Transverse colon (tissue), 4 donors: ENCODE results near the gene PAK1IP1.

Experiments used
- CTCF ChIP-seq, 5 experiments: fragments of 200-600 bp in 3 of 5; fragments of 450-650 bp in 2 of 5; sonication (generic) in 3 of 5; IDR thresholded peaks; 1 replicate in 2 of 5; 2 replicates in 3 of 5; pipeline ENCODE4 v1.5.1; 2016 to 2017; ENCODE audit warnings: antibody characterized with exemption in 5 of 5, inconsistent platforms in 3 of 5, mild to moderate bottlenecking in 2 of 5, moderate library complexity in 1 of 5
- POLR2A ChIP-seq: fragments of 450-650 bp; IDR thresholded peaks from one replicate; pipeline ENCODE4 v1.6.1; 2016; ENCODE audit warnings: antibody characterized with exemption, mild to moderate bottlenecking, moderate library complexity
- POLR2AphosphoS5 ChIP-seq, 3 donors: sonication (generic); formaldehyde crosslinking; IDR thresholded peaks; one replicate each; pipeline ENCODE4 v1.6.1; 2016; ENCODE audit warnings: antibody characterized with exemption in 3 of 3

- TF ChIP-seq CTCF (IDR thresholded peaks at IDR 0.05) (no peak), POLR2AphosphoS5 (IDR thresholded peaks at IDR 0.05) (no peak), POLR2A (no peak)
Measured at GRCh38 chr6:10686901-10687300, 7.9 kb upstream of the PAK1IP1 start.
